ENCODE data around the gene PLXNC1. TPM values are rescaled to one million over a fixed set of nuclear protein-coding genes. Genes with fewer than 3 reads are reported as not detected.
A peak's percentile ranks its signal among the peaks of the same experiment; 100 is the strongest.

PLXNC1 gene
- total RNA-seq, 1 donor from 2014 or later, result 28.0 TPM

DNA sequence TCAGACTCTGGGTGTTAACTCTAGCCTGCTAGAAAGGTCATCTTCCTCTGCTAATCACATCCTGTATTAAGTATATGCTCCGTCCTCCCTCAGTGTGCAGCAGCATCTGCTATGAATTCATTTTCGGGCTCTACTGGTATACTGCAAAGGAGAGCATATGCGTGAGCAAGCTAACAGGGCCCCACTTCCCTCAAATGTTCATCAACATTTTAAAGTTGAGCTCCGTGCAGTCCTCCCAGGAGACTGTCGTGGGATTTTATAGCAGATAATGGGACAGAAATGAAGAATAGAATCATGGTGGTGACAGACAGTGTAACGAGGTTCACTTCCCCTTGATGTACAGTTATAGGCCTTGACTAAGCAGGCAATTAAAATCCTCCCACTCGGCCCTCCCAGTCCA lies 131.7 kb downstream of the PLXNC1 start:
- no peak for TF ChIP-seq CTCF (IDR thresholded peaks at IDR 0.05)
- no peaks in the 10 kb centered on the region for H3K9me3 ChIP-seq

DNA sequence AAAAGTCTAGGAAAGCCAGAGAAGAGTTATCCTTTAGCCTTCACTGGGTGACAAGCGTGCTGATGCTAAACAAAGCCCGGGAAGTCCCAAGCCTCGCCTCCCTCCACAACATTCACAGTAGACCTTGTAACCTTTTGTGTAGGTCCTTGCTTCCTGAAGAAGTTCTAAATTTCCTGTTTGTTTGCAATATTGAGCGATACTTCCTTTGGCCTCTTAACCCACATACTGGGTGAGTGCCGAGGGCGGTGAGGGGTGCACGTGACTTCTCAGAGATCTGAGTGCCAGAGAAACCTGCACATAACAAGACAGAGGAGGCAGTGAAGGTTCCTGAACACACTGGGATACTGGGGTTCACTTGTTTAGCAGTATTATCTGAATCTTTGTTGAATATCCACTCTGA lies 134.3 kb downstream of the PLXNC1 start:
- H3K27me3 ChIP-seq (ENCODE audit: low read depth), result no peaks in the 10 kb centered on the region
- intact Hi-C loops (cut with DNase I), result no loop called here
- ATAC-seq, result peak; percentile 67 to 81
- no peaks in the 10 kb centered on the region for H3K9me3 ChIP-seq
- TF ChIP-seq CTCF (IDR thresholded peaks at IDR 0.05), result no peak
- H3K4me1 ChIP-seq, result peaks cover 22% of the 10 kb centered on the region
- peak; percentile 74 for DNase-seq
- H3K4me3 ChIP-seq, result no peak overlapping the region
- H3K36me3 ChIP-seq, result peaks cover 5% of the 10 kb centered on the region
- H3K27ac ChIP-seq, result peak overlapping the region; percentile 41

More for the DNA sequence above, 131.7 kb downstream of the PLXNC1 start:
- ATAC-seq, result no peak
- Histone ChIP-seq H3K27ac (no peak overlapping the region), H3K4me3 (no peak overlapping the region), H3K36me3 (no peaks in the 10 kb centered on the region), H3K27me3 (ENCODE audit: low read depth) (no peaks in the 10 kb centered on the region), H3K4me1 (peaks cover 22% of the 10 kb centered on the region)
- intact Hi-C loops (cut with DNase I), result no loop called here
- no peak for DNase-seq

- Histone ChIP-seq H3K36me3 (peaks cover 5% of the 10 kb centered on the region), H3K4me1 (peaks cover 23% of the 10 kb centered on the region)
- intact Hi-C loops (cut with DNase I), result no loop called here
These were observed 135.7 kb downstream of the PLXNC1 start for GRCh38 chr12:94284046-94284445.

GRCh38 chr12:94284859-94285258 lies 136.5 kb downstream of the PLXNC1 start:
- Histone ChIP-seq H3K27me3 (ENCODE audit: low read depth) (no peaks in the 10 kb centered on the region), H3K9me3 (no peaks in the 10 kb centered on the region), H3K4me1 (peaks cover 31% of the 10 kb centered on the region), H3K4me3 (no peak overlapping the region), H3K27ac (no peak overlapping the region), H3K36me3 (peaks cover 5% of the 10 kb centered on the region)
- ATAC-seq, result no peak
- intact Hi-C loops (cut with DNase I), result no loop called here
- DNase-seq, result no peak
- no peak for TF ChIP-seq CTCF (IDR thresholded peaks at IDR 0.05)

More at GRCh38 chr12:94284046-94284445, 135.7 kb downstream of the PLXNC1 start:
- no peak for TF ChIP-seq CTCF (IDR thresholded peaks at IDR 0.05)
- ATAC-seq (no peak), DNase-seq (no peak)
- Histone ChIP-seq H3K9me3 (no peaks in the 10 kb centered on the region), H3K27ac (no peak overlapping the region), H3K27me3 (ENCODE audit: low read depth) (no peaks in the 10 kb centered on the region), H3K4me3 (no peak overlapping the region)

- no peak for TF ChIP-seq CTCF (IDR thresholded peaks at IDR 0.05)
- no peak for DNase-seq
- H3K36me3 ChIP-seq, result peaks cover 5% of the 10 kb centered on the region
- peaks cover 42% of the 10 kb centered on the region for H3K4me1 ChIP-seq
- no peaks in the 10 kb centered on the region for H3K27me3 ChIP-seq (ENCODE audit: low read depth)
- intact Hi-C loops (cut with DNase I), result no loop called here
- H3K9me3 ChIP-seq, result no peaks in the 10 kb centered on the region
- H3K4me3 ChIP-seq, result no peak overlapping the region
- no peak for ATAC-seq
- no peak overlapping the region for H3K27ac ChIP-seq
These were observed 137.7 kb downstream of the PLXNC1 start for GRCh38 chr12:94285943-94286582.
